PC-3 (cell line): ENCODE results near the gene TPPP. TPM values are rescaled to one million over a fixed set of nuclear protein-coding genes. Genes with fewer than 3 reads are reported as not detected.

ENCODE experiments used
- ATAC-seq: fragments of 200-7000 bp; cut with Tn5 transposase; 2 replicates; pipeline ENCODE4 v1.9.1; 2020; ENCODE audit warnings: mild to moderate bottlenecking, moderate library complexity
- BruUV-seq: library from RNA; stranded (reverse); fragments of 400-500 nt; replicated peaks from 2 replicates; lab custom pipeline; 2021; lab: Mats Ljungman, UMichigan
- CTCF ChIA-PET: fragments of 300-600 bp; sonication (Branson Sonifier 250); formaldehyde crosslinking; loops from one replicate; lab custom pipeline; 2022; ENCODE audit warnings: antibody characterized with exemption; lab: Charles Lee
- POLR2A ChIA-PET: fragments of 300-600 bp; sonication (Branson Sonifier 250); formaldehyde crosslinking; loops from one replicate; lab custom pipeline; 2022; ENCODE audit warnings: antibody characterized with exemption; ENCODE audit not compliant: unreplicated experiment; lab: Charles Lee
- DNase-seq: peaks from one replicate; pipeline ENCODE4 v3.0.0-alpha.2; 2015
- H2AFZ ChIP-seq: fragments of 300-600 bp; sonication (generic); 2 replicates; pipeline ENCODE4 v1.6.0; 2016; ENCODE audit warnings: antibody characterized with exemption, low read length
- H3F3A ChIP-seq: fragments of 300-600 bp; sonication (generic); one replicate; pipeline ENCODE4 v1.6.0; 2017; ENCODE audit warnings: antibody characterized with exemption, low read length, control low read depth, mild to moderate bottlenecking; ENCODE audit not compliant: unreplicated experiment
- H3K27ac ChIP-seq: fragments of 300-600 bp; sonication (generic); 2 replicates; pipeline ENCODE4 v1.5.1; 2016; ENCODE audit warnings: mild to moderate bottlenecking, low read length
- H3K27me3 ChIP-seq: fragments of 300-600 bp; sonication (generic); 2 replicates; pipeline ENCODE4 v1.6.1; 2016; ENCODE audit warnings: low read length, mixed read lengths
- H3K36me3 ChIP-seq: fragments of 300-600 bp; sonication (generic); 2 replicates; pipeline ENCODE4 v1.6.1; 2016; ENCODE audit warnings: low read depth, mixed run types, low read length, mixed read lengths
- H3K4me1 ChIP-seq: fragments of 300-600 bp; sonication (generic); 2 replicates; pipeline ENCODE4 v1.5.1; 2016; ENCODE audit warnings: low read length; ENCODE audit not compliant: insufficient read depth
- H3K4me2 ChIP-seq: fragments of 300-600 bp; sonication (generic); 2 replicates; pipeline ENCODE4 v1.6.0; 2016; ENCODE audit warnings: low read length
- H3K4me3 ChIP-seq: fragments of 300-600 bp; sonication (generic); 2 replicates; pipeline ENCODE4 v1.5.1; 2016; ENCODE audit warnings: mild to moderate bottlenecking, low read length, mixed read lengths
- H3K79me2 ChIP-seq: fragments of 300-600 bp; sonication (generic); 2 replicates; pipeline ENCODE4 v1.6.1; 2017; ENCODE audit warnings: low read length, mixed read lengths
- H3K9ac ChIP-seq: fragments of 300-600 bp; sonication (generic); 2 replicates; pipeline ENCODE4 v1.6.0; 2016; ENCODE audit warnings: mild to moderate bottlenecking, low read length
- H3K9me2 ChIP-seq: fragments of 300-600 bp; sonication (generic); replicated peaks from 2 replicates; pipeline ENCODE4 v1.6.1; 2016; ENCODE audit warnings: mixed run types, low read length, mixed read lengths
- H3K9me3 ChIP-seq: fragments of 300-600 bp; sonication (generic); 2 replicates; pipeline ENCODE4 v1.6.1; 2016; ENCODE audit warnings: low read length, mixed read lengths
- H4K20me1 ChIP-seq: fragments of 300-600 bp; sonication (generic); 2 replicates; pipeline ENCODE4 v1.6.1; 2016; ENCODE audit warnings: low read length, mixed read lengths
- CTCF ChIP-seq: fragments of 300-600 bp; sonication (generic); conservative IDR thresholded peaks from 2 replicates; pipeline ENCODE4 v1.5.1; 2017; ENCODE audit warnings: antibody characterized with exemption, low read depth, mild to moderate bottlenecking, low read length
- EZH2 ChIP-seq: fragments of 300-600 bp; sonication (generic); IDR thresholded peaks from one replicate; pipeline ENCODE4 v1.6.1; 2017; ENCODE audit warnings: antibody characterized with exemption, mild to moderate bottlenecking, low read length; ENCODE audit not compliant: unreplicated experiment
- EZH2phosphoT487 ChIP-seq: fragments of 300-600 bp; sonication (generic); IDR thresholded peaks from 2 replicates; pipeline ENCODE4 v1.6.1; 2018; ENCODE audit warnings: mild to moderate bottlenecking, antibody characterized with exemption, low read length, borderline replicate concordance
- intact Hi-C: fragments of 100-400 bp; cut with micrococcal nuclease; formaldehyde crosslinking; loops from 2 replicates; pipeline ENCODE4 v1.9.0; 2023
- total RNA-seq: library from RNA; depleted of rRNA; stranded (reverse); fragments of >200 nt; gene quantifications from 2 replicates; pipeline ENCODE4 v1.2.3, GENCODE V29; 2014

TPPP gene
- total RNA-seq, 1 experiment from 2014 or later = 1.9 TPM

GRCh38 chr5:644509-644908 lies 48.6 kb downstream of the TPPP start:
- no peaks in the 10 kb centered on the region for H4K20me1 ChIP-seq
- H3F3A ChIP-seq = no peaks in the 10 kb centered on the region
- H3K79me2 ChIP-seq = no peaks in the 10 kb centered on the region
- no peaks in the 10 kb centered on the region for H3K9me3 ChIP-seq
- no peaks in the 10 kb centered on the region for H3K9me2 ChIP-seq
- H3K9ac ChIP-seq = no peak overlapping the region
- H3K4me3 ChIP-seq = no peak overlapping the region
- ChIA-PET POLR2A (no interaction called here), CTCF (no interaction called here)
- peaks cover 57% of the 10 kb centered on the region for H3K36me3 ChIP-seq
- TF ChIP-seq EZH2phosphoT487 (no peak), EZH2 (no peak), CTCF (no peak)
- no peaks in the 10 kb centered on the region for H3K4me1 ChIP-seq
- intact Hi-C loops = no loop called here
- H2AFZ ChIP-seq = no peak overlapping the region
- no TSS peak for BruUV-seq
- ATAC-seq (no peak), DNase-seq (no peak)
- no peaks in the 10 kb centered on the region for H3K27me3 ChIP-seq
- no peak overlapping the region for H3K27ac ChIP-seq
- H3K4me2 ChIP-seq = no peak overlapping the region

GRCh38 chr5:643811-644271 lies 49.3 kb downstream of the TPPP start:
- no TSS peak for BruUV-seq
- DNase-seq (no peak), ATAC-seq (no peak)
- H3K9me3 ChIP-seq = no peaks in the 10 kb centered on the region
- no peaks in the 10 kb centered on the region for H3F3A ChIP-seq
- CTCF ChIA-PET = no interaction called here
- no peak overlapping the region for H3K27ac ChIP-seq
- TF ChIP-seq EZH2 (no peak), CTCF (no peak), EZH2phosphoT487 (no peak)
- H3K4me2 ChIP-seq = no peak overlapping the region
- H2AFZ ChIP-seq = no peak overlapping the region
- POLR2A ChIA-PET = no interaction called here
- H3K4me3 ChIP-seq = no peak overlapping the region
- no peaks in the 10 kb centered on the region for H4K20me1 ChIP-seq
- H3K9ac ChIP-seq = no peak overlapping the region
- H3K9me2 ChIP-seq = no peaks in the 10 kb centered on the region
- peaks cover 62% of the 10 kb centered on the region for H3K36me3 ChIP-seq
- no peaks in the 10 kb centered on the region for H3K4me1 ChIP-seq
- intact Hi-C loops = no loop called here
- no peaks in the 10 kb centered on the region for H3K27me3 ChIP-seq
- no peaks in the 10 kb centered on the region for H3K79me2 ChIP-seq

DNA sequence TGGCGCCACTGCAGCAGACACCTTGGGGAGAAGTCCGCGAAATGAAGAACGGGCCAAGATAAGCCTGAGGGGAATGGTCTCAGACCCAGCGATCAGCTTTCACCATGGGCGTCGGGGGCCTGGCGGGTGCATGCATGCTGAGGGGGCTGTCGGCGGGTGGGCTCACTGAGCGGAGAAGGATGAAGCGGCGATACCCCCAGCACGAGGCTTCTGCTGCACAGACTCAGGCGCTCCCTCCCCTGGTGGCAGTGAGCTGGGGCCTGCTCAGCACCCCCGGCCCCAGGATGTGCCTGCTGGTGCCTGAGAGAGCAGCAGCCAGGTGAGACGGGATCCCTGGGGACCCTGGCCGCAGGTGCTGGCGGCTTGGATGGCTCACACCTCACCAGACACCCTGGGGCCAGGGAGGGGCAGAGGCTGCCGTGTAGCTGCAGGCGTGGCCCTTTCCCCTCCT lies 49.8 kb downstream of the TPPP start:
- BruUV-seq = no TSS peak
- Histone ChIP-seq H3K27ac (no peak overlapping the region), H3K9me2 (no peaks in the 10 kb centered on the region), H3K79me2 (no peaks in the 10 kb centered on the region), H3K9ac (no peak overlapping the region), H3K4me3 (no peak overlapping the region), H3K36me3 (peaks cover 60% of the 10 kb centered on the region), H2AFZ (no peak overlapping the region), H3F3A (no peaks in the 10 kb centered on the region), H4K20me1 (no peaks in the 10 kb centered on the region), H3K4me1 (no peaks in the 10 kb centered on the region), H3K27me3 (no peaks in the 10 kb centered on the region), H3K4me2 (no peak overlapping the region), H3K9me3 (no peaks in the 10 kb centered on the region)
- DNase-seq (no peak), ATAC-seq (no peak)
- TF ChIP-seq CTCF (no peak), EZH2phosphoT487 (no peak), EZH2 (no peak)
- intact Hi-C loops = no loop called here
- CTCF ChIA-PET = no interaction called here
- POLR2A ChIA-PET = no interaction called here
